Vagina (tissue), 2 donors: ENCODE data around the gene CUL4A. TPM values are rescaled to one million over a fixed set of nuclear protein-coding genes. Genes with fewer than 3 reads are reported as not detected.

Experiments used
- DNase-seq, 2 donors: peaks; one replicate each; pipeline ENCODE4 v3.0.0-alpha.2; 2017; ENCODE audit errors: extremely low spot score in 2 of 2
- H3K27ac ChIP-seq: fragments of 200-600 bp; sonication (generic); one replicate; pipeline ENCODE4 v1.5.1; 2019
- H3K27me3 ChIP-seq: fragments of 200-600 bp; sonication (generic); one replicate; pipeline ENCODE4 v1.5.1; 2019
- H3K36me3 ChIP-seq, 2 donors: fragments of 200-600 bp; sonication (generic); one replicate each; pipeline ENCODE4 v1.5.1; 2017 to 2019
- H3K4me1 ChIP-seq: fragments of 200-600 bp; sonication (generic); one replicate; pipeline ENCODE4 v1.5.1; 2019
- H3K4me3 ChIP-seq, 2 donors: fragments of 200-600 bp; sonication (generic); 1 replicate in 1 of 2; 2 replicates in 1 of 2; pipeline ENCODE4 v1.5.1; 2016 to 2019
- H3K9me3 ChIP-seq: fragments of 200-600 bp; sonication (generic); one replicate; pipeline ENCODE4 v1.5.1; 2019
- CTCF ChIP-seq, 3 experiments: fragments of 450-650 bp in 2 of 3; fragments of 200-600 bp in 1 of 3; sonication (generic) in 1 of 3; IDR thresholded peaks; one replicate each; pipeline ENCODE4 v1.5.1; 2017 to 2019; ENCODE audit warnings: antibody characterized with exemption in 3 of 3, mild to moderate bottlenecking in 2 of 3, moderate library complexity in 2 of 3
- POLR2A ChIP-seq, 2 donors: fragments of 450-650 bp; IDR thresholded peaks; one replicate each; pipeline ENCODE4 v1.6.1; 2017; ENCODE audit warnings: antibody characterized with exemption in 2 of 2, mild to moderate bottlenecking in 2 of 2, moderate library complexity in 2 of 2
- POLR2AphosphoS5 ChIP-seq, 2 donors: sonication (generic); formaldehyde crosslinking; IDR thresholded peaks; one replicate each; pipeline ENCODE4 v1.9.0; 2017; ENCODE audit warnings: antibody characterized with exemption in 2 of 2, mild to moderate bottlenecking in 2 of 2, low read depth in 1 of 2; ENCODE audit not compliant: insufficient read depth in 1 of 2
- intact Hi-C: fragments of 100-400 bp; cut with DNase I; formaldehyde crosslinking; loops from one replicate; pipeline ENCODE4 v1.15.1; 2023
- total RNA-seq: library from RNA; depleted of rRNA; stranded (reverse); fragments of >200 nt; gene quantifications from one replicate; pipeline ENCODE4 v1.2.3, GENCODE V29; 2016

CUL4A gene
- total RNA-seq, 1 donor from 2014 or later: 110 TPM

- H3K27me3 ChIP-seq: no peaks in the 10 kb centered on the region
- H3K4me3 ChIP-seq: no peak overlapping the region
- TF ChIP-seq POLR2A (IDR thresholded peaks at IDR 0.05): no peak
- TF ChIP-seq CTCF (IDR thresholded peaks at IDR 0.05): no peak
- no peak for TF ChIP-seq POLR2AphosphoS5 (IDR thresholded peaks at IDR 0.05; ENCODE audit: insufficient read depth in 1 of 2, low read depth in 1 of 2)
- no peaks in the 10 kb centered on the region for H3K9me3 ChIP-seq
- intact Hi-C loops: no loop called here
- no peak for DNase-seq
- H3K36me3 ChIP-seq: peaks cover 0 to 52% of the 10 kb centered on the region in 2 donors
- no peaks in the 10 kb centered on the region for H3K4me1 ChIP-seq
- no peak overlapping the region for H3K27ac ChIP-seq
Measured at GRCh38 chr13:113231306-113232207, 22.1 kb downstream of the CUL4A start.

GRCh38 chr13:113232208-113233003 is 23.0 kb downstream of the CUL4A start:
- TF ChIP-seq POLR2AphosphoS5 (IDR thresholded peaks at IDR 0.05; ENCODE audit: insufficient read depth in 1 of 2, low read depth in 1 of 2) (no peak), CTCF (IDR thresholded peaks at IDR 0.05) (no peak), POLR2A (IDR thresholded peaks at IDR 0.05) (no peak)
- Histone ChIP-seq H3K27ac (no peak overlapping the region), H3K4me3 (no peak overlapping the region), H3K27me3 (no peaks in the 10 kb centered on the region), H3K9me3 (no peaks in the 10 kb centered on the region), H3K36me3 (peaks cover 0 to 58% of the 10 kb centered on the region in 2 donors), H3K4me1 (no peaks in the 10 kb centered on the region)
- intact Hi-C loops: no loop called here
- DNase-seq: no peak

GRCh38 chr13:113233101-113233500 is 23.7 kb downstream of the CUL4A start:
- Histone ChIP-seq H3K4me3 (no peak overlapping the region), H3K27ac (no peak overlapping the region), H3K4me1 (no peaks in the 10 kb centered on the region), H3K9me3 (no peaks in the 10 kb centered on the region), H3K36me3 (peaks cover 0 to 54% of the 10 kb centered on the region in 2 donors), H3K27me3 (no peaks in the 10 kb centered on the region)
- intact Hi-C loops: no loop called here
- DNase-seq: no peak
- no peak for TF ChIP-seq CTCF (IDR thresholded peaks at IDR 0.05)
- no peak for TF ChIP-seq POLR2A (IDR thresholded peaks at IDR 0.05)
- TF ChIP-seq POLR2AphosphoS5 (IDR thresholded peaks at IDR 0.05; ENCODE audit: insufficient read depth in 1 of 2, low read depth in 1 of 2): no peak

GRCh38 chr13:113238536-113238935 is 29.1 kb downstream of the CUL4A start:
- DNase-seq: no peak
- no peak overlapping the region for H3K4me3 ChIP-seq
- intact Hi-C loops: no loop called here
- no peaks in the 10 kb centered on the region for H3K9me3 ChIP-seq
- TF ChIP-seq CTCF (IDR thresholded peaks at IDR 0.05) (no peak), POLR2A (IDR thresholded peaks at IDR 0.05) (no peak), POLR2AphosphoS5 (IDR thresholded peaks at IDR 0.05; ENCODE audit: insufficient read depth in 1 of 2, low read depth in 1 of 2) (no peak)
- no peaks in the 10 kb centered on the region for H3K27me3 ChIP-seq
- H3K4me1 ChIP-seq: no peaks in the 10 kb centered on the region
- H3K27ac ChIP-seq: no peak overlapping the region
- H3K36me3 ChIP-seq: peaks cover 0 to 55% of the 10 kb centered on the region in 2 donors
